IMR-90 (cell line): ENCODE measurements around the gene WWP2. TPM values are rescaled to one million over a fixed set of nuclear protein-coding genes. Genes with fewer than 3 reads are reported as not detected.

Experiments used
- ATAC-seq: fragments of 200-7000 bp; cut with Tn5 transposase; 2 replicates; pipeline ENCODE4 v1.9.1; 2020; ENCODE audit warnings: low read depth, mild to moderate bottlenecking, moderate library complexity
- BruUV-seq: library from RNA; stranded (reverse); fragments of 400-500 nt; replicated peaks from 2 replicates; lab custom pipeline; 2021; lab: Mats Ljungman, UMichigan
- CTCF ChIA-PET: fragments of 300-600 bp; formaldehyde crosslinking; extraction: SDS; loops from one replicate; lab custom pipeline; 2021; ENCODE audit warnings: antibody characterized with exemption; lab: Yijun Ruan, JAX
- POLR2A ChIA-PET: fragments of 300-600 bp; sonication (Branson Sonifier 250); formaldehyde crosslinking; loops from one replicate; lab custom pipeline; 2022; ENCODE audit warnings: antibody characterized with exemption; ENCODE audit not compliant: unreplicated experiment; lab: Charles Lee
- DNase-seq: peaks from one replicate; pipeline ENCODE4 v3.0.0; 2013
- H2AFZ ChIP-seq: replicated peaks from 2 replicates; pipeline ENCODE3; 2013; ENCODE audit warnings: low read length, mild to moderate bottlenecking; ENCODE audit not compliant: poor library complexity
- H2AK5ac ChIP-seq: 2 replicates; pipeline ENCODE4 v1.6.1; 2013; ENCODE audit warnings: low read depth, low read length, inconsistent platforms
- H2AK9ac ChIP-seq: replicated peaks from 2 replicates; pipeline ENCODE3; 2013; ENCODE audit warnings: mild to moderate bottlenecking, low read depth, low read length, moderate library complexity; ENCODE audit not compliant: poor library complexity
- H2BK120ac ChIP-seq: 2 replicates; pipeline ENCODE4 v1.6.1; 2013; ENCODE audit warnings: low read depth, low read length, inconsistent platforms
- H2BK15ac ChIP-seq: 3 replicates; pipeline ENCODE4 v1.6.1; 2013; ENCODE audit warnings: low read depth, low read length, inconsistent platforms
- H2BK20ac ChIP-seq: 2 replicates; pipeline ENCODE4 v1.6.1; 2013; ENCODE audit warnings: low read depth, mild to moderate bottlenecking, inconsistent platforms, low read length, moderate library complexity
- H2BK5ac ChIP-seq: 2 replicates; pipeline ENCODE4 v1.6.1; 2013; ENCODE audit warnings: mild to moderate bottlenecking, low read depth, low read length, inconsistent platforms; ENCODE audit not compliant: poor library complexity, severe bottlenecking
- H3K14ac ChIP-seq: replicated peaks from 2 replicates; pipeline ENCODE4 v1.6.1; 2013; ENCODE audit warnings: low read depth, low read length, inconsistent platforms
- H3K18ac ChIP-seq: 2 replicates; pipeline ENCODE4 v1.6.1; 2013; ENCODE audit warnings: low read depth, low read length, control low read depth
- H3K23ac ChIP-seq: 2 replicates; pipeline ENCODE4 v1.6.1; 2013; ENCODE audit warnings: low read depth, low read length, inconsistent platforms
- H3K27ac ChIP-seq: 2 replicates; pipeline ENCODE4 v1.5.1; 2013; ENCODE audit warnings: mild to moderate bottlenecking, control low read depth, low read length; ENCODE audit not compliant: insufficient read depth
- H3K27me3 ChIP-seq: 2 replicates; pipeline ENCODE4 v1.6.1; 2013; ENCODE audit warnings: low read length; ENCODE audit not compliant: control insufficient read depth, insufficient read depth
- H3K36me3 ChIP-seq: 2 replicates; pipeline ENCODE4 v1.6.1; 2013; ENCODE audit warnings: low read length, mixed read lengths; ENCODE audit not compliant: control insufficient read depth, insufficient read depth
- H3K4ac ChIP-seq: 2 replicates; pipeline ENCODE4 v1.6.1; 2013; ENCODE audit warnings: low read depth, low read length, inconsistent platforms
- H3K4me1 ChIP-seq: 2 replicates; pipeline ENCODE4 v1.6.1; 2013; ENCODE audit warnings: low read length, mixed read lengths; ENCODE audit not compliant: control insufficient read depth, insufficient read depth
- H3K4me2 ChIP-seq: 2 replicates; pipeline ENCODE4 v1.6.1; 2013; ENCODE audit warnings: low read depth, mild to moderate bottlenecking, control low read depth, low read length, moderate library complexity
- H3K4me3 ChIP-seq: 2 replicates; pipeline ENCODE4 v1.5.1; 2013; ENCODE audit warnings: low read depth, mild to moderate bottlenecking, control low read depth, low read length, moderate library complexity; ENCODE audit not compliant: insufficient read depth
- H3K56ac ChIP-seq: 2 replicates; pipeline ENCODE4 v1.6.1; 2013; ENCODE audit warnings: low read length, inconsistent platforms; ENCODE audit not compliant: insufficient read depth; ENCODE audit errors: extremely low read depth
- H3K79me1 ChIP-seq, 2 experiments: 2 replicates each; pipeline ENCODE4 v1.6.1; 2013; ENCODE audit warnings: low read length in 2 of 2, inconsistent platforms in 1 of 2, low read depth in 1 of 2
- H3K9ac ChIP-seq: 2 replicates; pipeline ENCODE4 v1.6.1; 2013; ENCODE audit warnings: low read depth, low read length, control low read depth
- H3K9me1 ChIP-seq: 2 replicates; pipeline ENCODE4 v1.6.1; 2013; ENCODE audit warnings: low read length, inconsistent platforms; ENCODE audit not compliant: insufficient read depth
- H3K9me3 ChIP-seq: 2 replicates; pipeline ENCODE4 v1.6.1; 2013; ENCODE audit warnings: low read length; ENCODE audit not compliant: control insufficient read depth, insufficient read depth
- H4K20me1 ChIP-seq: 2 replicates; pipeline ENCODE4 v1.6.1; 2013; ENCODE audit warnings: low read length, inconsistent platforms; ENCODE audit not compliant: insufficient read depth
- H4K5ac ChIP-seq: 2 replicates; pipeline ENCODE4 v1.6.1; 2013; ENCODE audit warnings: mild to moderate bottlenecking, low read depth, low read length, control low read depth
- H4K8ac ChIP-seq, 2 experiments: 2 replicates each; pipeline ENCODE4 v1.6.1; 2013; ENCODE audit warnings: low read depth in 2 of 2, low read length in 2 of 2, control low read depth in 1 of 2, inconsistent platforms in 1 of 2
- H4K91ac ChIP-seq: 2 replicates; pipeline ENCODE4 v1.6.1; 2013; ENCODE audit warnings: low read depth, low read length, inconsistent platforms; ENCODE audit not compliant: insufficient read depth
- CEBPB ChIP-seq: IDR thresholded peaks from 2 replicates; pipeline ENCODE4 v1.6.1; 2012; ENCODE audit warnings: low read depth, low read length, improper control_type of control experiment
- ELK1 ChIP-seq: fragments of 150-350 bp; IDR thresholded peaks from 2 replicates; pipeline ENCODE4 v1.6.1; 2016; ENCODE audit warnings: low read depth, mild to moderate bottlenecking, low read length, moderate library complexity, borderline replicate concordance
- FOS ChIP-seq: fragments of 150-350 bp; IDR thresholded peaks from 2 replicates; pipeline ENCODE4 v1.6.1; 2016; ENCODE audit warnings: low read depth, low read length
- MAFK ChIP-seq: IDR thresholded peaks from 2 replicates; pipeline ENCODE4 v1.6.1; 2012; ENCODE audit warnings: low read depth, low read length, improper control_type of control experiment
- MXI1 ChIP-seq: IDR thresholded peaks from 2 replicates; pipeline ENCODE4 v1.6.1; 2012; ENCODE audit warnings: low read depth, mild to moderate bottlenecking, low read length, moderate library complexity, borderline replicate concordance
- NFE2L2 ChIP-seq: fragments of 150-350 bp; IDR thresholded peaks from 2 replicates; pipeline ENCODE4 v1.6.1; 2016; ENCODE audit warnings: low read depth, mild to moderate bottlenecking, low read length
- POLR2A ChIP-seq: IDR thresholded peaks from 2 replicates; pipeline ENCODE4 v1.6.1; 2012; ENCODE audit warnings: mild to moderate bottlenecking, low read depth, low read length
- RCOR1 ChIP-seq: IDR thresholded peaks from 2 replicates; pipeline ENCODE4 v1.6.1; 2012; ENCODE audit warnings: mild to moderate bottlenecking, low read length, improper control_type of control experiment; ENCODE audit not compliant: insufficient replicate concordance
- RFX5 ChIP-seq: IDR thresholded peaks from 2 replicates; pipeline ENCODE4 v1.8.0; 2012; ENCODE audit warnings: low read depth, mild to moderate bottlenecking, low read length, moderate library complexity
- SMC3 ChIP-seq: fragments of 150-350 bp; IDR thresholded peaks from 2 replicates; pipeline ENCODE4 v1.6.1; 2016; ENCODE audit warnings: low read depth, mild to moderate bottlenecking, antibody characterized with exemption, low read length, moderate library complexity
- USF2 ChIP-seq: fragments of 150-350 bp; IDR thresholded peaks from 2 replicates; pipeline ENCODE4 v1.6.1; 2017; ENCODE audit warnings: mild to moderate bottlenecking, antibody characterized with exemption, low read length, low read depth
- WGBS, 2 experiments: methylation state at CpG; one replicate each; pipeline versions ENCODE4 v1.1.5 to v1.1.7; 2013; ENCODE audit warnings: missing lambda C conversion rate in 2 of 2; ENCODE audit not compliant: insufficient read length in 1 of 2; ENCODE audit errors: extremely low coverage in 2 of 2; 5-methylcytosine and 5-hydroxymethylcytosine counted together
- dilution Hi-C: fragments of 300-500 bp; cut with HindIII; formaldehyde crosslinking; loops from one replicate; pipeline ENCODE4 v1.14.3; 2018; ENCODE audit warnings: low sequenced_read_pairs; ENCODE audit not compliant: unreplicated experiment
- in situ Hi-C: fragments of 300-500 bp; cut with MboI; formaldehyde crosslinking; loops from 3 replicates; pipeline ENCODE4 v1.14.3; 2019; ENCODE audit warnings: low sequenced_read_pairs, inconsistent platforms, mixed read lengths
- intact Hi-C: fragments of 100-400 bp; cut with micrococcal nuclease; formaldehyde crosslinking; loops from 2 replicates; pipeline ENCODE4 v1.10.0; 2022
- polyA plus RNA-seq, 3 experiments: library from polyadenylated mRNA; depleted of rRNA; stranded (reverse); fragments of >200 nt; gene quantifications; 2 replicates each; pipeline ENCODE4 v1.2.3, GENCODE V29; 2012; ENCODE audit warnings: low replicate concordance in 1 of 3
- total RNA-seq: library from RNA; depleted of rRNA; stranded (reverse); fragments of >200 nt; gene quantifications from 2 replicates; pipeline ENCODE4 v1.2.3, GENCODE V29; 2012

Gene WWP2
- total and polyA plus RNA-seq, 2 of the 4 experiments (the other 2 are of a cell fraction), result 12.7 to 13.7 TPM

- POLR2A ChIA-PET, result no interaction called here
- Histone ChIP-seq H4K8ac (no peak overlapping the region), H3K9me3 (no peaks in the 10 kb centered on the region), H4K5ac (no peak overlapping the region), H2AK9ac (no peak overlapping the region), H3K27ac (no peak overlapping the region), H3K9me1 (no peaks in the 10 kb centered on the region), H3K9ac (no peak overlapping the region), H3K4me3 (no peak overlapping the region), H3K18ac (no peak overlapping the region), H3K4me1 (no peaks in the 10 kb centered on the region), H3K27me3 (no peaks in the 10 kb centered on the region), H2AFZ (no peak overlapping the region), H3K23ac (no peak overlapping the region), H2AK5ac (no peak overlapping the region), H4K91ac (no peak overlapping the region), H2BK20ac (no peak overlapping the region), H3K79me1 (peaks cover 5 to 26% of the 10 kb centered on the region in 2 experiments), H2BK5ac (no peak overlapping the region), H3K4ac (no peak overlapping the region), H3K14ac (no peak overlapping the region), H3K4me2 (no peak overlapping the region), H2BK15ac (no peak overlapping the region), H3K56ac (no peak overlapping the region), H4K20me1 (no peaks in the 10 kb centered on the region), H2BK120ac (no peak overlapping the region), H3K36me3 (peaks cover 2% of the 10 kb centered on the region)
- no peak for DNase-seq
- intact Hi-C loops, result no loop called here
- dilution Hi-C loops, result no loop called here
- WGBS, 2 experiments, result 71% methylated on average over 1 of the region's 3 CpGs; no CpG with 5 or more reads in 1 of the 2 experiments
- no peak for ATAC-seq
- TF ChIP-seq MAFK (no peak), CEBPB (no peak), ELK1 (no peak), NFE2L2 (no peak), MXI1 (no peak), FOS (no peak), RCOR1 (no peak), RFX5 (no peak), USF2 (no peak), POLR2A (no peak), SMC3 (no peak)
- no TSS peak for BruUV-seq
- CTCF ChIA-PET, result no interaction called here
- in situ Hi-C loops, result no loop called here
Observed at GRCh38 chr16:69781118-69781517, 19.0 kb downstream of the WWP2 start.
